Small intestine (tissue), 7 donors: ENCODE results near the gene RECQL5. TPM values are rescaled to one million over a fixed set of nuclear protein-coding genes. Genes with fewer than 3 reads are reported as not detected.

Source experiments
- DNase-seq, 2 donors: peaks; one replicate each; pipeline versions ENCODE4 v3.0.0 to v3.0.0-alpha.2; 2013
- FAIRE-seq: peaks from 2 replicates; lab custom pipeline; 2012; peaks lifted over from hg19 to GRCh38; lab: Jason Lieb, UNC
- H3K27ac ChIP-seq, 3 donors: one replicate each; pipeline ENCODE4 v1.5.1; 2013; ENCODE audit warnings: low read length in 2 of 3, mild to moderate bottlenecking in 2 of 3, control low read depth in 1 of 3, inconsistent platforms in 1 of 3, low read depth in 1 of 3, moderate library complexity in 1 of 3
- H3K27me3 ChIP-seq, 3 donors: one replicate each; pipeline ENCODE4 v1.6.1; 2013; ENCODE audit warnings: low read length in 3 of 3, inconsistent platforms in 1 of 3; ENCODE audit not compliant: control insufficient read depth in 3 of 3, insufficient read depth in 3 of 3
- H3K36me3 ChIP-seq, 3 donors: one replicate each; pipeline ENCODE4 v1.6.1; 2013; ENCODE audit warnings: low read length in 3 of 3, inconsistent platforms in 1 of 3, low read depth in 1 of 3, mild to moderate bottlenecking in 1 of 3, moderate library complexity in 1 of 3; ENCODE audit not compliant: control insufficient read depth in 3 of 3, insufficient read depth in 2 of 3
- H3K4me1 ChIP-seq, 3 donors: one replicate each; pipeline ENCODE4 v1.6.1; 2013; ENCODE audit warnings: low read length in 2 of 3, inconsistent platforms in 1 of 3, low read depth in 1 of 3, mild to moderate bottlenecking in 1 of 3, moderate library complexity in 1 of 3; ENCODE audit not compliant: control insufficient read depth in 3 of 3, insufficient read depth in 2 of 3
- H3K4me3 ChIP-seq, 3 donors: one replicate each; pipeline ENCODE4 v1.5.1; 2013; ENCODE audit warnings: low read length in 3 of 3, control low read depth in 1 of 3, inconsistent platforms in 1 of 3, low read depth in 1 of 3, mild to moderate bottlenecking in 1 of 3, moderate library complexity in 1 of 3
- H3K9me3 ChIP-seq, 2 donors: one replicate each; pipeline ENCODE4 v1.6.1; 2013; ENCODE audit warnings: low read depth in 1 of 2, low read length in 1 of 2; ENCODE audit not compliant: control insufficient read depth in 2 of 2, insufficient read depth in 1 of 2
- WGBS, 3 donors: extraction: QIAGEN DNeasy Blood & Tissue Kit; methylation state at CpG; one replicate each; pipeline ENCODE4 v1.1.7; 2013; 5-methylcytosine and 5-hydroxymethylcytosine counted together
- polyA plus RNA-seq, 4 donors: library from polyadenylated mRNA; stranded (reverse) in 3 of 4; unstranded in 1 of 4; fragments of 200-250 nt in 3 of 4; fragments of 120-200 nt in 1 of 4; gene quantifications; one replicate each; pipeline versions ENCODE4 v1.2.1 to v1.2.3, GENCODE V29; 2013
- donor health status: healthy with polysubstance abuse.
- donor health status: control.
- donor health status: control.
- donor health status: Bipolar disorder and iron deficiency.
- donor health status: healthy.

Gene RECQL5
- polyA plus RNA-seq, 4 donors = 14.6 to 41.2 (median 17.9) TPM

DNA sequence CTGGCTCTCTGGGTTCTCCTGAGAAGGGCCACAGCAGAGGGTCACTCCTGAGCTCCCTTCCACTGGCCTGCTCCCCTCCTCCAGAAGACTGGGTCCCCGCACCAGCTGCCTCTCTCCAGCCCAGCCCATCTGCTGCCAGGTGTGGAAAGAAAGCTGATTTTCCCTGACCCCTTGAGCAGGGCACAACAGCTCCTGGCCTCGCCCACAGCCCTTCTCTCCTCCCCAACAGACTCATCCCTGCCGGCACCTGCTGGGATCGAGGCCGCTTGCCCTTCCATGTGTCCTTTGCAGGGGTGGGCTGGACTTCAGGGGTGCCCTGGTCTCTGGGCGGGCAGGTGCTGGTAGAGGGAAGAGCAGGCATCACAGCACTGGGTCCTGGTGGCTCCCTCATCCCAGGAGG, 38.5 kb downstream of the RECQL5 start:
- Histone ChIP-seq H3K4me1 (peaks cover 0 to 18% (median 0%) of the 10 kb centered on the region in 3 donors), H3K27me3 (no peaks in the 10 kb centered on the region), H3K4me3 (no peak overlapping the region), H3K9me3 (no peaks in the 10 kb centered on the region), H3K27ac (peak overlapping the region in 1 of 3 donors; percentile 28), H3K36me3 (peaks cover 23 to 92% (median 30%) of the 10 kb centered on the region in 3 donors)
- FAIRE-seq = no peak
- WGBS, 3 donors = 47 to 77% (median 54%) methylated on average over 6 of the region's 6 CpGs
- DNase-seq = no peak

DNA sequence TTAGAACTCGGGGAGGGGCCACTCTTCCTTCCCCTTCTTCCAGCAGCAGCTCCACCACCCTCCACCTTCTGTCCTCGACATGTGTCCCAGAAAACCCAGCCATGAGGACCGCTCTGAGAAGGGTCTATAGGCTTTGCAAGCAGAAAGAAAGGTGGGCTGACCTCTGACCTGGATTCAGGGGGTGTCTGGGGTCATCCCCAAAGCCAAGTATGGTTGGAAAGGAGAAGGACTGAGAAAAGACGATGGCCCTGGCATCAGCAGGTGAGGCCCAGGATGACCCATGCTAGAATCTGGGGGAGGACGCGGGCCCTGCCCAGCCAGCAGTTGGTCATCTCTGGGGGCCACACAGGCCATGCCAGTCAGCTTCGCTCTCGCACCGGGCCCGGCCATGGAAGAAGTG, 39.9 kb downstream of the RECQL5 start:
- Histone ChIP-seq H3K4me3 (no peak overlapping the region), H3K36me3 (peaks cover 23 to 99% (median 30%) of the 10 kb centered on the region in 3 donors), H3K4me1 (peaks cover 0 to 5% (median 0%) of the 10 kb centered on the region in 3 donors), H3K27me3 (no peaks in the 10 kb centered on the region), H3K9me3 (no peaks in the 10 kb centered on the region), H3K27ac (no peak overlapping the region)
- 92 to 98% (median 92%) methylated on average over 10 of the region's 10 CpGs for WGBS, 3 donors
- DNase-seq (no peak), FAIRE-seq (no peak)

DNA sequence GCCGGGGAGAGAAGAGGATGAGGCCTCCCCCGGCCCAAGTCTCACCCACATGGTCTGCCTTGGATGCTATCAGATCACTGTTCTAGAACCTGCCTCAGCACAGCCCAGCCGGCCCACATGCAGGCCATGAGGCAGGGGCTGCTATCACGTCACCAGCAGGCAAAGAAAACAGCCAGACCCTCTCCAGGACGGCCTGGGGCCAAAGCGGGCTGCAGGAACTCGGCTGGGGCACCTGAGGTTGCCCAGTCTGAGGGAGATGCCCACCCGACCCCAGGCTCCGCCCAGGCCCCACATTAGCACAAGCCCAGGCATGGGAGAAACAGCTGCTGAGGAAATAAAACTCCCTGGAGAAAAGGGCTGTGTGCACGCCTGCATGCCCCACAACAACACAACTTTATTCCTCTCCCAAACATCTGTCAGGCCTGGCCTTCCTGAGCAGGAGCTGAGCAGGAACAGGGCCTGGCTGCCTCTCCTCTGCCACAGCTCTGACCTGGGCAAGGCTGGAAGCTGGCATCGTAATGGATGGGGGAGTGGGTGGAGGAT, 40.4 kb downstream of the RECQL5 start:
- no peaks in the 10 kb centered on the region for H3K9me3 ChIP-seq
- FAIRE-seq (no peak), DNase-seq (no peak)
- no peak overlapping the region for H3K4me3 ChIP-seq
- H3K4me1 ChIP-seq = peaks cover 0 to 3% (median 0%) of the 10 kb centered on the region in 3 donors
- 73 to 81% (median 81%) methylated on average over 10 to 11 of the region's 11 CpGs for WGBS, 3 donors
- H3K27me3 ChIP-seq = no peaks in the 10 kb centered on the region
- H3K27ac ChIP-seq = no peak overlapping the region
- peaks cover 23 to 99% (median 30%) of the 10 kb centered on the region in 3 donors for H3K36me3 ChIP-seq

DNA sequence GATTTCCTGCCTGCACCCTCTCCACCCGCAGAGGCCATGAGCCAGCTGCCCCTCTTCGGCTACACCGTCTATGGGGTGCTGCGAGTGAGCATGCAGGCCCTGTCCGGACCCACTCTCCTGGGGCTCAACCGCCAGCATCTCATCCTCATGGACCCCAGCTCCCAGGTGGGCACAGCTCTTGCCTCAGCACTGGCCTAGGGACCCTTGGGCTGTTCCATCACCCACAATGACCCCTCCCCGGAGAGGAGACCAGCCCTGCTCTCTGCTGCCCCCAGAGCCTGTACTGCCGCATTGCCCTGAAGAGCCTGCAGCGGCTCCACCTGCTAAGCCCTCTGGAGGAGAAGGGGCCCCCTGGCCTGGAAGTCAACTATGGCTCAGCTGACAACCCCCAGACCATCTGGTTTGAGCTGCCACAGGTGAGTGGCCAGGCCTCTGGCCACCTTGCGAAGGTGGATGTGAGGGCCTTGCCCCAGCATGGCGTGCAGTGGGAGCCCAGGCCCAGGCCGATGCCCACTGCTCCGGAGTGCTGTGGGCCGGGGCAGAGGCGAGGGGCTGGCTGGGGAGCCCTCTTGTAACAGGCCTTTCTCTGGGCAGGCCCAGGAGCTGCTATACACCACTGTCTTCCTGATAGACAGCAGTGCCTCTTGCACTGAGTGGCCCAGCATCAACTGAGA, 41.0 kb downstream of the RECQL5 start:
- Histone ChIP-seq H3K4me3 (no peak overlapping the region), H3K27ac (no peak overlapping the region), H3K4me1 (peaks cover 0 to 3% (median 0%) of the 10 kb centered on the region in 3 donors), H3K27me3 (no peaks in the 10 kb centered on the region), H3K9me3 (no peaks in the 10 kb centered on the region), H3K36me3 (peaks cover 23 to 99% (median 34%) of the 10 kb centered on the region in 3 donors)
- FAIRE-seq = no peak
- 83 to 90% (median 85%) methylated on average over 15 of the region's 15 CpGs for WGBS, 3 donors
- peak in 1 of 2 donors; percentile 57 for DNase-seq

DNA sequence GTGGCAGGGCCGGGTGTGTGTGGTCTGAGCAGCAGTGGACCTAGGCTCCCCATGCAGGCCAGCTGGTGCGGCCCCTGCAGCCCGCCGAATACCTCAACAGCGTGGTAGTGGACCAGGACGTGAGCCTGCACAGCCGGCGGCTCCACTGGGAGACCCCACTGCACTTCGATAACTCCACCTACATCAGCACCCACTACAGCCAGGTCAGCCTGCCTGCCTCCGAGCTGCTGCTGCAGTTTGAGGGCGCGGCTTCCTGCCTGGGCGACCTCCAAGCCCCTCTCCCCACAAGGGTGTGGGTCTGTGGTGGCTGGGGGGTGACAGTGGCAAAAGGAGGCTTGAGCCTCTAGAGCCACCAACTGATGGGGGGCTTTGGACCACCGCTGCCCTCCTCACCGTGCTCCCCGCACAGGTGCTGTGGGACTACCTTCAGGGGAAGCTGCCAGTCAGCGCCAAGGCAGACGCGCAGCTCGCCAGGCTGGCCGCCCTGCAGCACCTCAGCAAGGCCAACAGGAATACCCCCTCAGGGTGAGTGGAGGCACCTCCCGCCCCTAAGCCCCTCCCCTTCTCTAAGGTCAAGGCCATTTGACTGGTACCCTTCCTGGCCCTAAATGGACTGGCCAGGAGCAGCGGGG, 42.1 kb downstream of the RECQL5 start:
- no peak overlapping the region for H3K27ac ChIP-seq
- DNase-seq (no peak), FAIRE-seq (no peak)
- no peaks in the 10 kb centered on the region for H3K9me3 ChIP-seq
- H3K4me1 ChIP-seq = peaks cover 0 to 3% (median 0%) of the 10 kb centered on the region in 3 donors
- no peaks in the 10 kb centered on the region for H3K27me3 ChIP-seq
- H3K4me3 ChIP-seq = no peak overlapping the region
- peaks cover 27 to 99% (median 36%) of the 10 kb centered on the region in 3 donors for H3K36me3 ChIP-seq
- 85 to 92% (median 87%) methylated on average over 14 to 23 of the region's 23 CpGs for WGBS, 3 donors

DNA sequence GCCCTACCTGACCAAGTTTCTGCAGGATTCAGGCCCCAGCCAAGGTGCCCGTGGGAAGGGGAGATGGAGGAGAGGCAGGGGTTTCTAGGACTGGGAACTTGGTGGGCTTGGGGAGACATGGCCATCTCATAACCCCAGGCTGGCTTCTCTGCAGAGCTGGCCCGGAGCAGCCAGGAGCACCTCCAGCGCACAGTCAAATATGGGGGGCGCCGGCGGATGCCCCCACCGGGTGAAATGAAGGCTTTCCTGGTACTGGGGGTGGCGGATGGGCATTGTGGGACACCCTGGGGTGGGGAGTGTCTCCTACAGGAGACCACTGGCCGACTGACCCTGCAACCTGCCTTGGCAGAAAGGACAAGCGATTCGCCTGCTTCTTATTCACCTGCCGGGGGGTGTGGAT, 42.9 kb downstream of the RECQL5 start:
- peaks cover 27 to 99% (median 36%) of the 10 kb centered on the region in 3 donors for H3K36me3 ChIP-seq
- no peak overlapping the region for H3K4me3 ChIP-seq
- WGBS, 3 donors = 90 to 93% (median 92%) methylated on average over 12 of the region's 12 CpGs
- no peak for FAIRE-seq
- H3K4me1 ChIP-seq = peaks cover 0 to 9% (median 0%) of the 10 kb centered on the region in 3 donors
- no peak for DNase-seq
- no peak overlapping the region for H3K27ac ChIP-seq
- no peaks in the 10 kb centered on the region for H3K9me3 ChIP-seq
- no peaks in the 10 kb centered on the region for H3K27me3 ChIP-seq

DNA sequence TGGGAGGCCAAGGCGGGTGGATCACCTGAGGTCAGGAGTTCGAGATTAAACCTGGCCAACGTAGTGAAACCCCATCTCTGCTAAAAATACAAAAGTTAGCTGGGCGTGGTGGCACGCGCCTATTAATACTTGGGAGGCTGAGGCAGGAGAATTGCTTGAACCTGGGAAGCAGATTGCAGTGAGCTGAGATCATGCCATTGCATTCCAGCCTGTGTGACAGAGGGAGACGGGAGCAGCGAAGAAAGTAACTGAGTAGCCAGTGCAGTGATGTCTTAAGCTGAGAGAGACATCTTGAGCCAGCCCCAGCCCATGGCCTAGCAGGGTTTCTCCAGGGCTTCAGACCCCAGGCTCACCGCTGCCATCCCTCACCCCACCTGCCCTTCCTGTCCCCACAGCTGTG, 43.6 kb downstream of the RECQL5 start:
- Histone ChIP-seq H3K9me3 (no peaks in the 10 kb centered on the region), H3K27me3 (no peaks in the 10 kb centered on the region), H3K36me3 (peaks cover 27 to 99% (median 38%) of the 10 kb centered on the region in 3 donors), H3K27ac (no peak overlapping the region), H3K4me3 (no peak overlapping the region), H3K4me1 (peaks cover 0 to 16% (median 0%) of the 10 kb centered on the region in 3 donors)
- FAIRE-seq (no peak), DNase-seq (no peak)
- WGBS, 3 donors = 90 to 94% (median 91%) methylated on average over 9 of the region's 9 CpGs

DNA sequence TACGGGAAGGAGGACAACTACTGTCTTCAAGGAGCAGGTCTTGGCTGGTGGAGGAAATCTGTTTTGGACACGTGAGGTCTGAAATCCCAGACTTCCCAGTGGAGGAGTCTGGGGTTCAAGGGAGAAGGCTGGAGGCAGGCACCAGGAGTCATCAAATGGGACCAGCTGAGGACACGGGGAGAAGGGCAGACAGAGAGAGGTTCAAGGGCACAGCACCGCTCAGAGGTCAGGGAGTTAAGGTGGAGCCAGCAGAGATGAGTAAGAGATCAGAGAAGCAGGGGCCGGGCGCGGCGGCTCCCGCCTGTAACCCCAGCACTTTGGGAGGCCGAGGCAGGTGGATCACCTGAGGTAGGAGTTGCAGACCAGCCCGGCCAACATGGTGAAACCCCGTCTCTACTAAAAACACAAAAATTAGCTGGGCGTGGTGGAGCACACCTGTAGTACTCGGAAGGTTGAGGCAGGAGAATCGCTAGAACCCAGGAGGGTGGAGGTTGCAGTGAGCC, 44.1 kb downstream of the RECQL5 start:
- no peak for FAIRE-seq
- H3K4me3 ChIP-seq = no peak overlapping the region
- H3K27me3 ChIP-seq = no peaks in the 10 kb centered on the region
- no peak overlapping the region for H3K27ac ChIP-seq
- H3K4me1 ChIP-seq = peaks cover 0 to 21% (median 1%) of the 10 kb centered on the region in 3 donors
- H3K9me3 ChIP-seq = no peaks in the 10 kb centered on the region
- no peak for DNase-seq
- peaks cover 27 to 99% (median 40%) of the 10 kb centered on the region in 3 donors for H3K36me3 ChIP-seq
- WGBS, 3 donors = 85 to 88% (median 87%) methylated on average over 15 of the region's 15 CpGs
